KOPT-K1 (cell line): ENCODE results near the gene MKKS.

Experiments
- H3K27ac ChIP-seq: fragments of 200-600 bp; sonication (generic); 2 replicates; pipeline ENCODE4 v1.5.1; 2016; ENCODE audit warnings: antibody characterized with exemption, mild to moderate bottlenecking, low read depth, low read length; ENCODE audit not compliant: poor library complexity, severe bottlenecking
- H3K36me3 ChIP-seq: fragments of 200-600 bp; sonication (generic); 2 replicates; pipeline ENCODE4 v1.5.1; 2017; ENCODE audit warnings: antibody characterized with exemption, mild to moderate bottlenecking, low read length, moderate library complexity; ENCODE audit not compliant: insufficient read depth
- H3K9me3 ChIP-seq: fragments of 200-600 bp; sonication (generic); 2 replicates; pipeline ENCODE4 v1.5.1; 2017; ENCODE audit warnings: antibody characterized with exemption, low read length, mild to moderate bottlenecking; ENCODE audit not compliant: insufficient read depth, poor library complexity, severe bottlenecking

Gene MKKS

GRCh38 chr20:10433623-10434466 is at the start of gene MKKS:
Gene MKKS (minus strand): TSS chr20:10434222. CDS start chr20:10413514, 20,708 bp downstream.
- Histone ChIP-seq H3K9me3 (no peaks in the 10 kb centered on the region), H3K36me3 (no peaks in the 10 kb centered on the region), H3K27ac (peak within 1 kb of the TSS; percentile 87)

- Histone ChIP-seq H3K27ac (no peak overlapping the region), H3K9me3 (no peaks in the 10 kb centered on the region), H3K36me3 (no peaks in the 10 kb centered on the region)
Observed at GRCh38 chr20:10483691-10484090, 49.7 kb upstream of the MKKS start.

- Histone ChIP-seq H3K36me3 (no peaks in the 10 kb centered on the region), H3K27ac (no peak overlapping the region), H3K9me3 (no peaks in the 10 kb centered on the region)
Observed at GRCh38 chr20:10481676-10482075, 47.7 kb upstream of the MKKS start.

GRCh38 chr20:10478930-10479329 is 44.9 kb upstream of the MKKS start:
- H3K27ac ChIP-seq = no peak overlapping the region
- H3K36me3 ChIP-seq = no peaks in the 10 kb centered on the region

DNA sequence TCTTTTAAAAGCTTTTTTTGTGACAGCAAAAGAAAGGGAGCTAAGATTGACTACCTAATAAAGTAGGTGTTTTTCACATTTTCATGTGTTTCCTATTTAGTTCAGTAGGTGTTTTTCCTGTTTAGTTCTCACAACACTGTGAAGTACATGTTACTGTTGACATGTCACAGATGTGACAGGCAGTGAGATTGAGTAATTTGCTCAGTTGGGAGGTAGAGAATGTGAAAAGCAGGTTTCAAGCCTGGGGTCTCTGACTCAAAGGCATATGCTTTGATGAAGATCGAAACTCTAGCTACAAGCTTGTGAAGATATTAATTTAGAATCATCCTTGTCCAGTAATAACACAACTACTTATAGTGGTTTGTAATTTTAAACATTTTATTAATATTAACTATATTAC is 44.2 kb upstream of the MKKS start:
- Histone ChIP-seq H3K9me3 (no peaks in the 10 kb centered on the region), H3K27ac (no peak overlapping the region), H3K36me3 (no peaks in the 10 kb centered on the region)

More at GRCh38 chr20:10478930-10479329, 44.9 kb upstream of the MKKS start:
- no peaks in the 10 kb centered on the region for H3K9me3 ChIP-seq

GRCh38 chr20:10476319-10476724 is 42.3 kb upstream of the MKKS start:
- Histone ChIP-seq H3K9me3 (no peaks in the 10 kb centered on the region), H3K27ac (no peak overlapping the region), H3K36me3 (no peaks in the 10 kb centered on the region)

- no peaks in the 10 kb centered on the region for H3K36me3 ChIP-seq
- no peak overlapping the region for H3K27ac ChIP-seq
- H3K9me3 ChIP-seq = no peaks in the 10 kb centered on the region
Observed at GRCh38 chr20:10475225-10475624, 41.2 kb upstream of the MKKS start.

DNA sequence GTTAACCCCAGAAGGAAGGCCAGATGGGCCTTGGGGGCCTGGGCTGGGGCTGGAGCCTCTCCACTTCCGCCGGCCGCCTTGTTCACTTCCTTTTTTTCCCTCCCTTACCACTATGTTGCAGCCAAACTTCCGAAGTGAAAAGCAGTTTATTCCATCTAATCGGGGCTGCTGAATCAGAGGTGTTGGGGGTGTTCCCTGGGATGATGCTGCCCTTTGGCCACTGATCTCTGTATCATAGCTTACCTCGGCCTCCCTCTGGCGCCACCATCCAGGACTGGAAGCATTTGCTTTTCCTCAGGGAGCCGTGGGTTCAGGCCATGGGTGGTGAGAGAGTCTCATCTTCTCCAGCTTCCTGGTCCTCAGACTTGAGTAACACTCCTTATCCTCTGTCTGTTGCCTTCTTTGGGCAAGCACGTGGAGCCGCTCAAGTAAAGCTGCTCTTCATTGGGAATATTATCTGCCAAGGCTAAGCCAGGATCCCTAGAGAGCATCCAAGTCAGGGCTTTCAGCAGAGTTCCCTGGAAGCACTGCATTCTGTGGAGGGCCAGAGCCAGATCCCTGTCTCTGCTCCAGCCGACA is 40.7 kb upstream of the MKKS start:
- no peaks in the 10 kb centered on the region for H3K9me3 ChIP-seq
- H3K36me3 ChIP-seq = no peaks in the 10 kb centered on the region
- no peak overlapping the region for H3K27ac ChIP-seq

DNA sequence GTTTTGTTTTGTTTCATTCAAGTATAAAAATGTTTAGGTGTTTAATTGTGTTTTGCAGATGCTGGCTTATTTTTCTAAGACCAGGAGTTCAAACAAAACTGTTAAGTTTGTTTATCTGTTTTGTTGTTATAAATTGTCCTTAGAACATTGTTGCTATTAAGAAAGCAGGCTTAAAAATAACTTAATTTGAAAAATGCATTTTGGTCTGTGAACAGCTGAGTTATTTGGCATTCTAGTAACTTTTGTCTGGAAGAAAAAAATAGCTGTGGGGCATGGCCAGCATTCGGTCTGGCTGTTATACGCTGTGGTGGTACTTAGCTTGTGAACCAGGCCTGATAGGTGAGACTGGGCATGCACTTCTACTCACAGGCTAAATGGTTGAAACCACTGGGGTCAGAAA is 38.8 kb upstream of the MKKS start:
- Histone ChIP-seq H3K36me3 (no peaks in the 10 kb centered on the region), H3K27ac (no peak overlapping the region), H3K9me3 (no peaks in the 10 kb centered on the region)

DNA sequence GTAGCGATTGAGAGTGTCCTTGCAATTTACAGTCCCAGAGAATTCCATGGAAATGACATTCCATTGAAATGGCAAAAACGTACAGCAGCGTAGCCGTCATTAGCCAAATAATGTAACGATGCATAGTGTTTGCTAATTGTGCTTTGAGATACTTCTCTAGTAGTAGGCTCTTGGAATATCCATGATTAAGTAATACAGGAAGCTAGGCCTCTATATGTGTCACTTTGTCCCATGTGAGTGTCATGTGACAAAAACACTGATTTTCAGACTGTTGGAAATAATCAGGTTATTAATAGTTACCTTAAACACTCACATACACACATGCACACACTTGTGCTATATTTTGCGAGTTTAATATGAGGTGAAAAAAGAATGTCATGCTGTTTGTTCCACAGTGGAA is 36.3 kb upstream of the MKKS start:
- Histone ChIP-seq H3K9me3 (no peaks in the 10 kb centered on the region), H3K36me3 (no peaks in the 10 kb centered on the region), H3K27ac (no peak overlapping the region)

- H3K36me3 ChIP-seq = peaks cover 5% of the 10 kb centered on the region; the same call in 1 of the 2 replicates
- no peaks in the 10 kb centered on the region for H3K9me3 ChIP-seq
- H3K27ac ChIP-seq = no peak overlapping the region
Observed at GRCh38 chr20:10469599-10469998, 35.6 kb upstream of the MKKS start.

DNA sequence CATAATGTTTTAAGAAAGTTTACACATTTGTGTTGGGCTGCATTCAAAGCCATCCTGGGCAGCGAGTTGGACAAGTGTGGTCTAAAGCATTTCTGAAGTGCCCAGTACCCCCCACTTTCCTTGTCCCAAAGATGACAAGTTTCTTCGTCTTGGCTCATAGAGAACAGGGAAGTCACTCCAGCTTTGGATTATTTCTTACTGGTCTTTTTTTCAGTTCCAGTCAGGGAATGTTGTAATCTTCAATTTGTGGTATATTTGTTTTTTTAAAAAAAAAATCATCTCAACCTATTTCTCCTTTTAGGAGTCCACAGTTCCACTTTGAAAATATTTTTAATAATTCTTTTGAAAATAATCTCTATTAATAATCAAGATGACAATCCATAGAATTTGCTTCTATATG is 35.0 kb upstream of the MKKS start:
- no peaks in the 10 kb centered on the region for H3K9me3 ChIP-seq
- no peak overlapping the region for H3K27ac ChIP-seq
- H3K36me3 ChIP-seq = peaks cover 5% of the 10 kb centered on the region; the same call in 1 of the 2 replicates

- peaks cover 5% of the 10 kb centered on the region; the same call in 1 of the 2 replicates for H3K36me3 ChIP-seq
- no peak overlapping the region for H3K27ac ChIP-seq
- H3K9me3 ChIP-seq = no peaks in the 10 kb centered on the region
Observed at GRCh38 chr20:10468340-10468845, 34.4 kb upstream of the MKKS start.

- Histone ChIP-seq H3K36me3 (peaks cover 5% of the 10 kb centered on the region; the same call in 1 of the 2 replicates), H3K9me3 (no peaks in the 10 kb centered on the region), H3K27ac (no peak overlapping the region)
Observed at GRCh38 chr20:10467681-10468339, 33.8 kb upstream of the MKKS start.

- Histone ChIP-seq H3K9me3 (no peaks in the 10 kb centered on the region), H3K27ac (no peak overlapping the region), H3K36me3 (peaks cover 5% of the 10 kb centered on the region; the same call in 1 of the 2 replicates)
Observed at GRCh38 chr20:10466855-10467254, 32.8 kb upstream of the MKKS start.
